GM21723 (cell line): ENCODE results near the gene LGALS12.

Source experiments
- ATAC-seq: cut with Tn5 transposase; IDR thresholded peaks from one replicate; pipeline ENCODE4 v1.9.1; 2021; ENCODE audit warnings: mild to moderate bottlenecking, moderate library complexity; ENCODE audit not compliant: unreplicated experiment

The LGALS12 gene

DNA sequence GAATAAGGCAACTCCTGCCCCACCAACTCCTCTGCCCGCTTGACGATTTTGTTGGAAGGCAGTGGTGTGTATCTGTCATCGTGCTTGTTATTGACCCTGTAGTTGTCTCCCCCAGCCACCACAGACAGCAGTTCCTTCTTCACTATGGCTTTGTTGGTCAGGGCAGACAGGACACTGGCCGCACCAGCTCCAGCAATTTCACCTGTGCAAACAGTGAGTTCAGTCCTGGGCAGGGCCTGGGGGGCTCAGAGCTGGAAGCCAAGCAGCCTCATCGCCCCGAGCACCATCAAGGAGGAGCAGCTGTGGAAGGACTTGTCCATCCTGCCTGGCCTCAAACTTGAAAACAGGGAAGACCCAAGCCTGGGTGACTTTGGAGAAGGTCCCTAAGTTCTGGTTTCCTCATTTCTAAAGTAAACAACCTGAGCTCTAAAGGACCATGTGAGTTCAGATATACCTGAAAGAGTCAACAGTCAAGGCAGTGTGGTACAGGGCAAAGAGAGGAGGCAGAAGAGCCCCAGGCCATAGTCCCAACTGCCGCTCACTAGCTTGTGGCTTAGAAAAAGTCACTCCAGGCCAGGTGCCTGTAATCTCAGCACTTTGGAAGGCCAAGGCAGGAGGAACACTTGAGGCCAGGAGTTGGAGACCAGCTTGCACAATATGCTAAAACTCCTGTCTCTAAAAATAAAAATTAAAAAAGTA lies 52.7 kb downstream of the LGALS12 start:
- no peak for ATAC-seq

DNA sequence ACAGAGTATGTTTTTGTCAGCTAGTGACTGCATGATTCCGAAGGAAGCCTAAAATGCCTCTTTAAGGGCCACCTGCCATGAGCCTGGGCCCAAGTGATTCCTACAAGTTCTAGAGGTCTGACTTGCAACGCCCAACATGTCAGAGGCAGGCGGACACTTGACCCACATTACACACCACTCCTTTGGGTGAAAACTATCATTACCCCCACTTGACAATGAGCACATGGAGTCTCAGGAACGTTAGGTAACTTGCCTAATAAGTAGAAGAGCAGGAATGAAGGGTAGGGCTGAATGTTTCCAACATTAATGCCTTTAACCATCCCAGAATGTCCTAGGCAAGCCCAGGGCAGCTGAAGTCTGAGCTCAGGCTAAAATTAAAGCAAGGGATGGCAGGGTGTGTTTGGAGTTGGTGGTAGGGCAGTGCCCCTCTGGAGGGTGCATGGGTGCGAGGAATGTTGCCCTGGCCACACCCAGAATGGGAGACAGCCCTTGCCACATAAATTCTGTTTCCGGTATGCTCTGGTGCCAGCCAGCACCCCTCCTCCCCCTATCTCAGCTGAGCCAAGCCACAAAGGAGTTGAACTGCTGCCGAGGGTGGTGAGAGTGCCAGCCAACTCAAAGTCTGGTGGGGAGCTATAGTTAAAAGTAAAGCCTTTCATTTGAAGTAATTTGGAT lies 54.8 kb downstream of the LGALS12 start:
- no peak for ATAC-seq

DNA sequence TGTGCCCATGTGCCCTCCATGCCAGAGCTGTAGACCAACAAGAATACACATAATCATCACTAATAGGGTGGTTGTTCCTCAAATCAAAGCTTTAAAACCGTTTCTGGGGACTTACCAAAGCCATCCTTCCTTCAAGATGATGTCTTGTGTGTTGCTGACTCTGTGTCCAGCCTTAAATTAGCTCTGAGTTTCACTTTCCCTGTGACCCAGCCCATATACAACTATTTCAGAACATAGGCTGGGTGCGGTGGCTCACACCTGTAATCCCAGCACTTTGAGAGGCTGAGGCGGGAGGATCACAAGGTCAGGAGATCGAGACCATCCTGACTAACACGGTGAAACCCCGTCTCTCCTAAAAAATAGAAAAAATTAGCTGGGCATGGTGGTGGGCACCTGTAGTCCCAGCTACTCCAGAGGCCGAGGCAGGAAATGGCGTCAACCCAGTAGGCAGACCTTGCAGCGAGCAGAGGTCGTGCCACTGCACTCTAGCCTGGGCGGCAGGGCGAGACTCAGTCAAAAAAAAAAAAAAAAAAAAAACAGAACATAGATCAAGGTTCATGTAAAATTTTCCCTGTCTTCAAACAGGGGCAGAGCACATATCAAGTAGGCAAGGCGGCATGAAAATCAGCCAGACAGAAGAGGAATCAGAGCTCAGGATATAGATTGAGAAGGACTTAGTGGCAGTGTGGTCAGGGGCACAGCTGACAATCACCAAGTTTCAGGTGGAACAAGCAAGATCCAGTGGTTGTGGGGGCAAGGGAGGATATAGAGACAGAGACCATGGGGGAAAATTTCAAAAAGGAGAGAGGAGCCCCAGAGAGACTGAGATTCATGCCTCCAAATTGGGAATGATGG lies 57.5 kb downstream of the LGALS12 start, which contains the start of gene PLAAT2:
TSS of gene PLAAT2 (minus strand) at position 179 of the 855 bp plus-strand sequence. CDS start at position 124, 55 bp downstream.
- no peak for ATAC-seq

DNA sequence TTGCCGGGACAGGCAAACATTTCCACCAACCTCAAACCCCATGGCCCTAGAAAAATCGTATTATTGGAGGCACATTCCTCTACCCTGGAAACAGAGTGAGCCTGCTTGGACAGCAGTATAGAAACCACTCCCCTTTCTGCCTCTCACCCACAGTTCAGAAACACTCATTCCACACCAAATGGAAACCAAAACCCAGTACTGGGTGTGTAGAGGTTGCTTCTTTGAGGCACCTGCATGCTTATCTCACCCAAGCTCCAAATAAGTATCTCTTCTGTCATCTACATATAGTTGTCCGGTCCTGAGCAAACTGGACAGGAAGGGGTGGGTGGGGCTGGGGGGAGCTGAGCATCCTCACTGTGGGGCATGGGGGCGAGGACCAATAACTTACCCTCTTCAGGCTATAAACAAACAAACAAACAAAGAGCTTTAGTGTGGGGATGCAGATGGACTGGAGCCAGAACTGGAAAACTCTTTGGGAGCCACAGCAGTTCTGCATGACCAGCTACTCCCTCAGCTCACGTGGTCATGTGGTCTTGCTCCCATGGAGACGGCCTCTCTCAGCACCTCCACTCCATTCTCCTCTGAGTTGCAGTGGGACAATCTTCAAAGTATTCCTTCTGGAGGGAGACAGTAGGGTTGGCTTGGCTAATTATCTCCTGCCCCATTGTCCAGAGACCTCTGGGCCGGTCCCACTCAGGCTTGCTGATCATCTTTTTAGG lies 58.3 kb downstream of the LGALS12 start:
- peak; percentile 69 for ATAC-seq

DNA sequence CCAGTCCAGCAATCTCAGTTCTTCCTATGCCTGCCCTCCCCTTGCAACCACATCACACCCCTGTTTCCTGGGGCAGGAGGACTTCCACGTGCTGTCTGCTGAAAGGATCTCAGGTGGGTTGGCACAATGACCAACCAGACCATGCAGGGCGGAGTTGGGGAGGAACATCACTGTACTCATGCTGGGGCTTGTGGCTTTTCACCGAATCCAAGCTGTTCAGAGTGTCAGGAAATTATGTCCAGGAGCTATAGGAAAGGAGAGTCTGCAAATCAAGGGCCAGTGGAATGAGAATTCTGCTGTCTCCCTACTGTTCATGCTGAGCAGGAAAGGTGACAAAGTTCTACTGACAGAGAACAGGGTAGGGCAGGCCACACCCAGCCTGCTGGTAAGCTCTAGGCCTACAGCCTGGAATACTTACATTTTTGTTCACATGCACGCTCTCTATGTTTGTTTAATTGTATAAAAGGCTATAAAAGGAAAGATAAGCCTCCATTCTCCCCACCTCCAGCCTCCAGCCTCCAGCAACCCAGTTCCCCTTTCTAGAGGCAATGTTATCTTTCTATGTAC lies 59.0 kb downstream of the LGALS12 start:
- no peak for ATAC-seq
